Measurements from ENCODE around the gene CCL25. TPM values are rescaled to one million over a fixed set of nuclear protein-coding genes. Genes with fewer than 3 reads are reported as not detected.

CCL25 gene
- total RNA-seq, 1 experiment from 2014 or later, result not detected

- DNase-seq, result no peak
- no peak overlapping the region for H3K4me3 Mint-ChIP-seq (ENCODE audit: unreplicated experiment)
- BruUV-seq (replicated peaks), result no TSS peak
- H3K27me3 Mint-ChIP-seq (ENCODE audit: insufficient read depth, unreplicated experiment), result no peaks in the 10 kb centered on the region
- CTCF ChIA-PET, result no interaction called here
- Histone ChIP-seq H3K27me3 (replicated peaks; ENCODE audit: control insufficient read depth, insufficient read depth, low read length) (no peaks in the 10 kb centered on the region), H3K4me3 (ENCODE audit: low read depth, low read length) (no peak overlapping the region), H3K36me3 (ENCODE audit: control insufficient read depth, insufficient read depth, low read length) (peaks cover 6% of the 10 kb centered on the region), H3K9me3 (peaks cover 12% of the 10 kb centered on the region), H3K4me1 (no peaks in the 10 kb centered on the region)
- H3K27ac Mint-ChIP-seq (ENCODE audit: unreplicated experiment), result no peak overlapping the region
- no peaks in the 10 kb centered on the region for H3K9me3 Mint-ChIP-seq (ENCODE audit: unreplicated experiment)
- intact Hi-C loops (cut with micrococcal nuclease; ENCODE audit: unreplicated experiment), result no loop called here
- H3K4me1 Mint-ChIP-seq (ENCODE audit: low read depth, unreplicated experiment), result no peaks in the 10 kb centered on the region
- peaks cover 19% of the 10 kb centered on the region for H3K36me3 Mint-ChIP-seq (ENCODE audit: insufficient read depth, unreplicated experiment)
- TF ChIP-seq CTCF (IDR thresholded peaks at IDR 0.05; ENCODE audit: insufficient read depth in 1 of 2, low read depth in 1 of 2, low read length in 1 of 2, severe bottlenecking in 1 of 2, unreplicated experiment in 1 of 2), result no peak
- POLR2A ChIA-PET, result no interaction called here
Measured at GRCh38 chr19:8095354-8095886, 42.9 kb downstream of the CCL25 start.

GRCh38 chr19:8096071-8096470 lies 43.5 kb downstream of the CCL25 start:
- POLR2A ChIA-PET, result no interaction called here
- intact Hi-C loops (cut with micrococcal nuclease; ENCODE audit: unreplicated experiment), result no loop called here
- Histone ChIP-seq H3K4me3 (ENCODE audit: low read depth, low read length) (no peak overlapping the region), H3K36me3 (ENCODE audit: control insufficient read depth, insufficient read depth, low read length) (peaks cover 6% of the 10 kb centered on the region), H3K27me3 (replicated peaks; ENCODE audit: control insufficient read depth, insufficient read depth, low read length) (no peaks in the 10 kb centered on the region), H3K9me3 (peaks cover 12% of the 10 kb centered on the region), H3K4me1 (no peaks in the 10 kb centered on the region)
- BruUV-seq (replicated peaks), result no TSS peak
- no peak for TF ChIP-seq CTCF (IDR thresholded peaks at IDR 0.05; ENCODE audit: insufficient read depth in 1 of 2, low read depth in 1 of 2, low read length in 1 of 2, severe bottlenecking in 1 of 2, unreplicated experiment in 1 of 2)
- Mint-ChIP-seq H3K36me3 (ENCODE audit: insufficient read depth, unreplicated experiment) (peaks cover 19% of the 10 kb centered on the region), H3K4me1 (ENCODE audit: low read depth, unreplicated experiment) (no peaks in the 10 kb centered on the region), H3K27ac (ENCODE audit: unreplicated experiment) (no peak overlapping the region), H3K4me3 (ENCODE audit: unreplicated experiment) (no peak overlapping the region), H3K9me3 (ENCODE audit: unreplicated experiment) (no peaks in the 10 kb centered on the region), H3K27me3 (ENCODE audit: insufficient read depth, unreplicated experiment) (no peaks in the 10 kb centered on the region)
- DNase-seq, result no peak
- CTCF ChIA-PET, result no interaction called here

- no peaks in the 10 kb centered on the region for H3K27me3 Mint-ChIP-seq (ENCODE audit: insufficient read depth, unreplicated experiment)
- Histone ChIP-seq H3K4me1 (no peaks in the 10 kb centered on the region), H3K9me3 (peaks cover 12% of the 10 kb centered on the region), H3K4me3 (ENCODE audit: low read depth, low read length) (no peak overlapping the region), H3K27me3 (replicated peaks; ENCODE audit: control insufficient read depth, insufficient read depth, low read length) (no peaks in the 10 kb centered on the region), H3K36me3 (ENCODE audit: control insufficient read depth, insufficient read depth, low read length) (peaks cover 6% of the 10 kb centered on the region)
- peaks cover 15% of the 10 kb centered on the region for H3K36me3 Mint-ChIP-seq (ENCODE audit: insufficient read depth, unreplicated experiment)
- H3K4me1 Mint-ChIP-seq (ENCODE audit: low read depth, unreplicated experiment), result no peaks in the 10 kb centered on the region
- H3K27ac Mint-ChIP-seq (ENCODE audit: unreplicated experiment), result no peak overlapping the region
- H3K9me3 Mint-ChIP-seq (ENCODE audit: unreplicated experiment), result no peaks in the 10 kb centered on the region
- POLR2A ChIA-PET, result no interaction called here
- intact Hi-C loops (cut with micrococcal nuclease; ENCODE audit: unreplicated experiment), result no loop called here
- H3K4me3 Mint-ChIP-seq (ENCODE audit: unreplicated experiment), result no peak overlapping the region
- CTCF ChIA-PET, result no interaction called here
- BruUV-seq (replicated peaks), result no TSS peak
- no peak for TF ChIP-seq CTCF (IDR thresholded peaks at IDR 0.05; ENCODE audit: insufficient read depth in 1 of 2, low read depth in 1 of 2, low read length in 1 of 2, severe bottlenecking in 1 of 2, unreplicated experiment in 1 of 2)
- DNase-seq, result no peak
Measured at GRCh38 chr19:8097198-8097597, 44.6 kb downstream of the CCL25 start.

Data from Caco-2 (cell line).